Putamen (tissue), 1 donor: ENCODE results near the gene PLXND1.
A peak's percentile ranks its signal among the peaks of the same experiment; 100 is the strongest.
"Not testable (repeated sequence)": the region's sequence is repeated elsewhere in the genome, so short reads cannot be mapped to it uniquely, and the experiment has no call there.

Source experiments
- DNase-seq: peaks from one replicate; pipeline ENCODE4 v3.0.0-alpha.2; 2016; ENCODE audit warnings: low spot score

Gene PLXND1

GRCh38 chr3:129606636-129607390, at the start of gene PLXND1:
PLXND1 (minus strand) TSS chr3:129606676; CDS start chr3:129606639, 37 bp downstream.
- DNase-seq = no peak

- DNase-seq = no peak
These were observed 48.8 kb upstream of the PLXND1 start for GRCh38 chr3:129655291-129655700.

GRCh38 chr3:129654131-129654530, 47.7 kb upstream of the PLXND1 start:
- DNase-seq = no peak

GRCh38 chr3:129653019-129653418, 46.5 kb upstream of the PLXND1 start:
- DNase-seq = no peak

- peak; percentile 64 for DNase-seq
These were observed 45.1 kb upstream of the PLXND1 start for GRCh38 chr3:129651435-129652202.

GRCh38 chr3:129650256-129650872, 43.9 kb upstream of the PLXND1 start:
- DNase-seq = peak; percentile 78

GRCh38 chr3:129648391-129648790, 41.9 kb upstream of the PLXND1 start:
- DNase-seq = no peak

GRCh38 chr3:129645286-129645685, 38.8 kb upstream of the PLXND1 start:
- DNase-seq = no peak

- no peak for DNase-seq
These were observed 38.4 kb upstream of the PLXND1 start for GRCh38 chr3:129644836-129645235.

GRCh38 chr3:129641567-129642260, 35.2 kb upstream of the PLXND1 start:
- not testable (repeated sequence) for DNase-seq

GRCh38 chr3:129640985-129641384, 34.5 kb upstream of the PLXND1 start:
- not testable (repeated sequence) for DNase-seq

- no peak for DNase-seq
These were observed 32.0 kb upstream of the PLXND1 start for GRCh38 chr3:129638481-129638880.

- no peak for DNase-seq
These were observed 29.6 kb upstream of the PLXND1 start for GRCh38 chr3:129636082-129636481.

GRCh38 chr3:129635656-129636055, 29.2 kb upstream of the PLXND1 start:
- no peak for DNase-seq

- DNase-seq = no peak
These were observed 27.4 kb upstream of the PLXND1 start for GRCh38 chr3:129633751-129634481.

GRCh38 chr3:129632977-129633376, 26.5 kb upstream of the PLXND1 start:
- DNase-seq = no peak

- no peak for DNase-seq
These were observed 26.1 kb upstream of the PLXND1 start for GRCh38 chr3:129632556-129632955.

GRCh38 chr3:129632056-129632455, 25.6 kb upstream of the PLXND1 start:
- DNase-seq = no peak

GRCh38 chr3:129629011-129629410, 22.5 kb upstream of the PLXND1 start:
- DNase-seq = no peak

GRCh38 chr3:129628169-129628522, 21.7 kb upstream of the PLXND1 start:
- DNase-seq = no peak

- DNase-seq = peak; percentile 76
These were observed 21.1 kb upstream of the PLXND1 start for GRCh38 chr3:129627350-129628168.
